ENCODE measurements around the gene MOGAT3.
"Not testable (repeated sequence)": the region's sequence is repeated elsewhere in the genome, so short reads cannot be mapped to it uniquely, and the experiment has no call there.

Gene MOGAT3

GRCh38 chr7:101199522-101199921 lies 1.3 kb downstream of the MOGAT3 start:
- not testable (repeated sequence) for H3K18ac ChIP-seq (ENCODE audit: low read length); H4K12ac ChIP-seq (ENCODE audit: low read depth, low read length); H2AK5ac ChIP-seq (ENCODE audit: low read length); H3K27ac ChIP-seq (ENCODE audit: low read depth, low read length); H4K91ac ChIP-seq (ENCODE audit: low read depth, low read length); DNase-seq; H3K4me3 ChIP-seq (ENCODE audit: low read depth, low read length); H3K9me3 ChIP-seq (ENCODE audit: insufficient read depth, low read depth, low read length); H2BK12ac ChIP-seq (ENCODE audit: low read length); H3K9ac ChIP-seq (ENCODE audit: low read length); H3K79me1 ChIP-seq (ENCODE audit: low read length); H3K14ac ChIP-seq (ENCODE audit: low read length); H3K79me2 ChIP-seq (ENCODE audit: control insufficient read depth, insufficient read depth, low read length, poor library complexity); H3K23ac ChIP-seq (ENCODE audit: low read length); H3K36me3 ChIP-seq (ENCODE audit: control insufficient read depth in 1 of 2, insufficient read depth in 2 of 2, low read length in 2 of 2); H2BK5ac ChIP-seq (ENCODE audit: low read depth, low read length, poor library complexity); H3K4me2 ChIP-seq (ENCODE audit: low read length); H3K4ac ChIP-seq (ENCODE audit: low read depth, low read length); H4K8ac ChIP-seq (ENCODE audit: low read depth, low read length); H2BK120ac ChIP-seq (ENCODE audit: insufficient read depth, low read length, poor library complexity); H3K27me3 ChIP-seq (ENCODE audit: insufficient read depth, low read length); H2AFZ ChIP-seq (ENCODE audit: insufficient read depth, low read length, poor library complexity)
- no CpG with 5 or more reads among the region's 10 CpGs for WGBS (ENCODE audit: extremely low coverage, insufficient coverage, insufficient read length)
- H3K4me1 ChIP-seq (ENCODE audit: control insufficient read depth in 1 of 2, insufficient read depth in 2 of 2, low read length in 2 of 2): peaks cover 4 to 12% of the 10 kb centered on the region in 2 experiments

- no CpG with 5 or more reads among the region's 14 CpGs for WGBS (ENCODE audit: extremely low coverage, insufficient coverage, insufficient read length)
- no peak overlapping the region for H2AFZ ChIP-seq (ENCODE audit: insufficient read depth, low read length, poor library complexity)
- H2BK5ac ChIP-seq (ENCODE audit: low read depth, low read length, poor library complexity): no peak overlapping the region
- no peak overlapping the region for H2BK12ac ChIP-seq (ENCODE audit: low read length)
- no peak overlapping the region for H4K12ac ChIP-seq (ENCODE audit: low read depth, low read length)
- no peak overlapping the region for H3K18ac ChIP-seq (ENCODE audit: low read length)
- H3K27ac ChIP-seq (ENCODE audit: low read depth, low read length): no peak overlapping the region
- no peaks in the 10 kb centered on the region for H3K79me1 ChIP-seq (ENCODE audit: low read length)
- no peak overlapping the region for H3K4ac ChIP-seq (ENCODE audit: low read depth, low read length)
- H3K9me3 ChIP-seq (ENCODE audit: insufficient read depth, low read depth, low read length): peaks cover 4% of the 10 kb centered on the region
- no peaks in the 10 kb centered on the region for H3K36me3 ChIP-seq (ENCODE audit: control insufficient read depth in 1 of 2, insufficient read depth in 2 of 2, low read length in 2 of 2)
- H4K91ac ChIP-seq (ENCODE audit: low read depth, low read length): no peak overlapping the region
- no peak overlapping the region for H3K9ac ChIP-seq (ENCODE audit: low read length)
- H3K14ac ChIP-seq (ENCODE audit: low read length): no peak overlapping the region
- H3K23ac ChIP-seq (ENCODE audit: low read length): no peak overlapping the region
- DNase-seq: no peak
- H3K4me2 ChIP-seq (ENCODE audit: low read length): no peak overlapping the region
- peaks cover 6% of the 10 kb centered on the region for H3K27me3 ChIP-seq (ENCODE audit: insufficient read depth, low read length)
- no peak overlapping the region for H2BK120ac ChIP-seq (ENCODE audit: insufficient read depth, low read length, poor library complexity)
- no peak overlapping the region for H4K8ac ChIP-seq (ENCODE audit: low read depth, low read length)
- H3K79me2 ChIP-seq (ENCODE audit: control insufficient read depth, insufficient read depth, low read length, poor library complexity): no peaks in the 10 kb centered on the region
- no peak overlapping the region for H2AK5ac ChIP-seq (ENCODE audit: low read length)
- peaks cover 4 to 12% of the 10 kb centered on the region in 2 experiments for H3K4me1 ChIP-seq (ENCODE audit: control insufficient read depth in 1 of 2, insufficient read depth in 2 of 2, low read length in 2 of 2)
- no peak overlapping the region for H3K4me3 ChIP-seq (ENCODE audit: low read depth, low read length)
Measured at GRCh38 chr7:101198476-101198875, 2.4 kb downstream of the MOGAT3 start.

- H3K4me2 ChIP-seq (ENCODE audit: low read length): no peak overlapping the region
- H3K14ac ChIP-seq (ENCODE audit: low read length): no peak overlapping the region
- H4K12ac ChIP-seq (ENCODE audit: low read depth, low read length): no peak overlapping the region
- H3K9me3 ChIP-seq (ENCODE audit: insufficient read depth, low read depth, low read length): peaks cover 3% of the 10 kb centered on the region
- H3K4ac ChIP-seq (ENCODE audit: low read depth, low read length): no peak overlapping the region
- no peak overlapping the region for H2BK120ac ChIP-seq (ENCODE audit: insufficient read depth, low read length, poor library complexity)
- no peak overlapping the region for H3K9ac ChIP-seq (ENCODE audit: low read length)
- H4K91ac ChIP-seq (ENCODE audit: low read depth, low read length): no peak overlapping the region
- no peak overlapping the region for H3K23ac ChIP-seq (ENCODE audit: low read length)
- no CpG with 5 or more reads among the region's 21 CpGs for WGBS (ENCODE audit: extremely low coverage, insufficient coverage, insufficient read length)
- no peak overlapping the region for H2BK5ac ChIP-seq (ENCODE audit: low read depth, low read length, poor library complexity)
- H4K8ac ChIP-seq (ENCODE audit: low read depth, low read length): no peak overlapping the region
- H3K27me3 ChIP-seq (ENCODE audit: insufficient read depth, low read length): peaks cover 6% of the 10 kb centered on the region
- no peaks in the 10 kb centered on the region for H3K79me1 ChIP-seq (ENCODE audit: low read length)
- H2AFZ ChIP-seq (ENCODE audit: insufficient read depth, low read length, poor library complexity): no peak overlapping the region
- no peak overlapping the region for H3K4me3 ChIP-seq (ENCODE audit: low read depth, low read length)
- no peak overlapping the region for H2BK12ac ChIP-seq (ENCODE audit: low read length)
- no peak overlapping the region for H3K27ac ChIP-seq (ENCODE audit: low read depth, low read length)
- DNase-seq: no peak
- no peak overlapping the region for H2AK5ac ChIP-seq (ENCODE audit: low read length)
- H3K18ac ChIP-seq (ENCODE audit: low read length): no peak overlapping the region
- H3K79me2 ChIP-seq (ENCODE audit: control insufficient read depth, insufficient read depth, low read length, poor library complexity): no peaks in the 10 kb centered on the region
- H3K36me3 ChIP-seq (ENCODE audit: control insufficient read depth in 1 of 2, insufficient read depth in 2 of 2, low read length in 2 of 2): no peaks in the 10 kb centered on the region
- peaks cover 4 to 12% of the 10 kb centered on the region in 2 experiments for H3K4me1 ChIP-seq (ENCODE audit: control insufficient read depth in 1 of 2, insufficient read depth in 2 of 2, low read length in 2 of 2)
Measured at GRCh38 chr7:101197991-101198390, 2.8 kb downstream of the MOGAT3 start.

- H4K91ac ChIP-seq (ENCODE audit: low read depth, low read length): no peak overlapping the region
- no peak overlapping the region for H3K9ac ChIP-seq (ENCODE audit: low read length)
- no peaks in the 10 kb centered on the region for H3K79me1 ChIP-seq (ENCODE audit: low read length)
- H3K4me3 ChIP-seq (ENCODE audit: low read depth, low read length): no peak overlapping the region
- no peak overlapping the region for H2BK12ac ChIP-seq (ENCODE audit: low read length)
- no peak overlapping the region for H4K8ac ChIP-seq (ENCODE audit: low read depth, low read length)
- no peaks in the 10 kb centered on the region for H3K27me3 ChIP-seq (ENCODE audit: insufficient read depth, low read length)
- no peak overlapping the region for H3K14ac ChIP-seq (ENCODE audit: low read length)
- H3K18ac ChIP-seq (ENCODE audit: low read length): no peak overlapping the region
- H3K4me2 ChIP-seq (ENCODE audit: low read length): no peak overlapping the region
- H3K9me3 ChIP-seq (ENCODE audit: insufficient read depth, low read depth, low read length): peaks cover 2% of the 10 kb centered on the region
- peaks cover 1 to 4% of the 10 kb centered on the region in 2 experiments for H3K4me1 ChIP-seq (ENCODE audit: control insufficient read depth in 1 of 2, insufficient read depth in 2 of 2, low read length in 2 of 2)
- H3K23ac ChIP-seq (ENCODE audit: low read length): no peak overlapping the region
- no CpG with 5 or more reads among the region's 17 CpGs for WGBS (ENCODE audit: extremely low coverage, insufficient coverage, insufficient read length)
- no peak overlapping the region for H4K12ac ChIP-seq (ENCODE audit: low read depth, low read length)
- H2AFZ ChIP-seq (ENCODE audit: insufficient read depth, low read length, poor library complexity): no peak overlapping the region
- no peak for DNase-seq
- H3K27ac ChIP-seq (ENCODE audit: low read depth, low read length): no peak overlapping the region
- no peak overlapping the region for H2BK120ac ChIP-seq (ENCODE audit: insufficient read depth, low read length, poor library complexity)
- H3K36me3 ChIP-seq (ENCODE audit: control insufficient read depth in 1 of 2, insufficient read depth in 2 of 2, low read length in 2 of 2): no peaks in the 10 kb centered on the region
- H3K4ac ChIP-seq (ENCODE audit: low read depth, low read length): no peak overlapping the region
- no peak overlapping the region for H2BK5ac ChIP-seq (ENCODE audit: low read depth, low read length, poor library complexity)
- H3K79me2 ChIP-seq (ENCODE audit: control insufficient read depth, insufficient read depth, low read length, poor library complexity): no peaks in the 10 kb centered on the region
- no peak overlapping the region for H2AK5ac ChIP-seq (ENCODE audit: low read length)
Measured at GRCh38 chr7:101195884-101196283, 5.0 kb downstream of the MOGAT3 start.

Data from trophoblast cell (in vitro differentiated cells and primary cell).